HG03196 (cell line): Measurements from ENCODE around the gene HMCES.
"Not testable (repeated sequence)": the region's sequence is repeated elsewhere in the genome, so short reads cannot be mapped to it uniquely, and the experiment has no call there.

ENCODE experiments used
- ATAC-seq: cut with Tn5 transposase; IDR thresholded peaks from one replicate; pipeline ENCODE4 v1.9.1; 2021; ENCODE audit not compliant: unreplicated experiment

Gene HMCES

DNA sequence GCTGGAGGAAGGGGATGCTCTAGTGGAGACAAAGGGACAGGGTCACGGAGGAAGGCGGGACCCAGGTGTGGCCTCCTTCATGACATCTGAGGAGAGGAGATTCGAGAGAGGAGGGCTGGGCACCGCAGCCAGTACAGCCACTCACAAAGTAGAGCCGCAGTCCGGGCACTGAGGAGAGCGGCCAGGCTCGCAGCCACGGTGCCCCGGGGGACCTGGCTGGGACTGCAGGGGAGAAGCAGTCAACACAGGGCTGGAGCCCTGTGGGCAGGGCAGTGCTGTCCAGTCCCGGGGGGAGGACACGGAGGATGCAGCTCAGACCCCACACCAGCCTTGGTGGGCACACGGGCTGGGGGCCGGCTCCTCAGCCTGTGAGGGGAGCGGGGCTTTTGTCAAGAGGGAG, 40.3 kb downstream of the HMCES start:
- no peak for ATAC-seq

DNA sequence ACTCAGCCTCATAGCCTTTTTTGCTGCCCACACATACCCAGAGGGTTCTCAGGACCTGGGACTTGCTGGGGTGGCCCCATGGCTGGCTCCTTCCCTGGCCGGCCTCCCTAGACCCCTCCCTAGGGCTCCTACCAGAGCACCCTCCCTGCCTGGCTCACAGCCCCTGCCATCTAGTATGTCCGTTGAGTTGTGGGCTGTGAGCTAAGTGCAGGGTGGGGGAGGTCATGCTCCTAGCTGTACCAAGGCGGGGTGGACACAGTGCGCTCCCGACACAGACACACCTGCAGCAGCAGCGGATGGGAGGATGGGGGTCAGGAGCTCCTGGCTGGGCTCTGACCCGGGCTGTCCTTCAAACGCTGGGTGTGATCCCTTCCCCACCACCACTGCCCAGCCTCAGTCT, 41.6 kb downstream of the HMCES start:
- ATAC-seq: no peak

DNA sequence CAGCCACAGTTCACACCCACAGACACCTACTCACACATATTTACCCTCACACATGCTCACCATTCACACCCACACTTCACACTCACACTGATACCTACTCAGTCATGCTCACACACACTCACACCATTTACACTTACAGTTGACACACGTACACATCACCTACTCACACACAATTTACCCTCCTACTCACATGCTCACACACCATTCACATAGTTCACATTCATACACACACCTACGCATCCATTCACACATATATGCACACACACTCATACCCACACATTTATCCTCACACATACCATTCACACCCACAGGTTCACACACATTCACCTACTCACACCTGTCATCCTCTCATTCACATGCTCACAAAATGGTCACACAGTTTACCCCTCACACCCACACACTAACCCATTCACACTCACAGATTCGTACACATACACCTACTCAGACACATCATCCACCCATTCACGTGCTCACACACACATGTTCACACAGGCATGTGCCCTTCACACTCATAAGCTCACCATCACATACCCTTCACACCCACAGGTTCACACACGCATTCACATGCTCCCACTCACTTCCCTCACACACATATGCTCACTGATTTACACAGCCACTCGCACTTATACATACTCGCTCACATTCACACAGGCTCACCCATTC, 42.3 kb downstream of the HMCES start:
- no peak for ATAC-seq

DNA sequence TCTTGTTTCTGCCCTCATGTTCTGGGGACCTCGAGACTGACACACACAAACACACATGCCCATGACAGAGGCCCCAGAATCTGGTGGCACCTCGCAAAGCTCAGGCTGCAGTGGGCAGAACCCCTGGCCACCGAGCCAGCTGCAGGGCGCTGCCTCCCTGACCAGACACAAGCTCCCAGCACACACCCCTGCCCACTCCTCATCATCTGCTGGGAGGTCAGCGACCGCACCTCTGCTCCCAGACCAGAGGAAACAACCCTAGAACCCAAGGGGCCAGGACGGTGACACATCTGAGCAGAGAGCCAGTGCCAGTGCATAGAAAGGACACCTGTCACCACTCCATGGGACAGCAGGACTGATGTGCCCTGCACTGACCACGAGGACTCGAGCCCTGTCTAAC, 43.2 kb downstream of the HMCES start:
- no peak for ATAC-seq

DNA sequence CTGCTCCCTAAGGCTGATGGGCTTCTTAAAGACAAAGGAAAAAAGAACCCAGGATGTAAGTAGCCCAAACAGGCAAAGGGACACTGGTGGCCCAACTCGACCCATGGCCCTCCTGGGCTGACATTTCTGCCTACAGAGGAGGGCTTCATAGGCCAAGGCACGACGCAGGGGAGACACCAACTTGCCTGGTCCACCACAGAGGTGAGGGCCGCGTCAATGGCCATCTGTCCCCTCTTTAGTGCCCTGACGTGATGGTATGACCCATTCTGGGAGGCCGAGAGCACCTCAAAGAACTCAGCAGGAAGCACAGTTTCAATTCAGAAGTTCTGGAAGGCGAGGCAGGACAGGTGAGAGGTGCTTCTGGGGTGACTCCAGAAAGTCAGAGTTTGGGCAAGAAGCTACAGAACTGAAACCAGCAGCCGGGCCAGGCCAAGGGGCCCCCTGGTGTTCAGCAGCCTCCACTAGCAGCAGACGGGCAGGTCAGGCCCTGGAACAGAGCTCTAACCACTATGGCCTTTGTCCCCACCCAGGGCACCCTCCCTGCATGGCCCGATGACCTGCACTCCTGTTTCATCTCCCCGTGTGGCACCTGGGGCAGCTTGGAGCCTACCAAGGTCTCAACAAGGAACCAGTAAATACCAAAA, 45.1 kb downstream of the HMCES start:
- ATAC-seq: no peak

GRCh38 chr3:129324855-129325254, 46.2 kb downstream of the HMCES start:
- ATAC-seq: no peak

GRCh38 chr3:129325383-129325782, 46.7 kb downstream of the HMCES start:
- ATAC-seq: no peak

DNA sequence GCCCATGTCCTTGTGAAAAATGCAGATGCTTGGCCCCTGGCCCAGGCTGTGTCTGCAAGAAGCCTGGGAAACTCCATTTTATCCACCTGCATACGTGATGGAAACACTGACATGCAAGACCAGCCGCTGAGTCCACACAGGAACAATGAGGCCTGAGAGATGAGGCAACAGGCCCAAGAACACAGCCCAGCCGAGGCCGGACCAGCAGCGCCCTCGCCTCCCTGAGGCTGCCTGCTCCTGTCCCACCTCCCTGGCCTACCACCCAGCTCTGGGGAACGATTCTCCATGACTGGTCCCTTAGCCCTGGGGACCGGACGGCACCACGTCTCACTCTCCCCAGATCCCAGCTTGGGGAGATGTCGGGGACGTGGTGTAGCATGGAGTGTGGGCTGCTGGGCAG, 47.5 kb downstream of the HMCES start:
- ATAC-seq: no peak

DNA sequence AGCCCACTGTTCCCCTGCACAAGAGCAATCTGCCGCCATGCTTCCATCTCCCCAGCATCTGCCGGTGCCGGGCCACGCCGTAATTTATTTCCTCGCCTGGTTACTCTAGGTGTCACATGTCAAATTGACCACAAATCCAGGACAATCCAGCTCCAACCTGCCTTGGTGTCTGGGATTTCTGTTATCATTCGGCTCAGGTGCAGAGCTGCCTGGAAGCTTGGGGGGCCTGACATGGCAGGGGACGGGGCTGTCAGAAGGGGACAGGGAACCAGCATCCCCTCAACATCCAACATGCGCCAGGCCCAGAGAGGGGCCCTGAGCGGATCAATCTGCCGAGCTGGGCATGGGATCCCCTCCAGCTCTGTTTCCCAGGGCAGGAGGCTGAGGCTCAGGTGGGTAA, 47.9 kb downstream of the HMCES start:
- no peak for ATAC-seq

GRCh38 chr3:129327510-129327909, 48.8 kb downstream of the HMCES start:
- ATAC-seq: no peak

DNA sequence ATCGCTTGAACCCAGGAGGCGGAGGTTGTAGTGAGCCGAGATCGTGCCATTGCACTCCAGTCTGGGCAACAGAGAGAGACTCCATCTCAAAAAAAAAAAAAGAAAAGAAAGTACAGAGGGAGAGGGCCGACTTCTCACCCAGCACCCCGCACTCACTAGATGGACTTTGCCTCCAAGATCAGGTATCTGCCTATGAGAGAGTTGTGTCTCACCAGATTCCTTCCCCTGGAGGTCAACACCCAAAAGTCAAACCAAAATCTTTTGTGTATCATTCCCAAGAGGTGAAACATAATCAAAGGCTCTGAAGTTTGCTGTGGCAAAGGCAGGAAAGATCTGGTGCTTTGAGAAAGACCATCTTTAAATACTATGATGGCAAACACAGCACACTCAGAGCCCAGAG, 51.2 kb downstream of the HMCES start:
- ATAC-seq: no peak

GRCh38 chr3:129330409-129330808, 51.7 kb downstream of the HMCES start:
- no peak for ATAC-seq

GRCh38 chr3:129333891-129334290, 55.2 kb downstream of the HMCES start:
- no peak for ATAC-seq

DNA sequence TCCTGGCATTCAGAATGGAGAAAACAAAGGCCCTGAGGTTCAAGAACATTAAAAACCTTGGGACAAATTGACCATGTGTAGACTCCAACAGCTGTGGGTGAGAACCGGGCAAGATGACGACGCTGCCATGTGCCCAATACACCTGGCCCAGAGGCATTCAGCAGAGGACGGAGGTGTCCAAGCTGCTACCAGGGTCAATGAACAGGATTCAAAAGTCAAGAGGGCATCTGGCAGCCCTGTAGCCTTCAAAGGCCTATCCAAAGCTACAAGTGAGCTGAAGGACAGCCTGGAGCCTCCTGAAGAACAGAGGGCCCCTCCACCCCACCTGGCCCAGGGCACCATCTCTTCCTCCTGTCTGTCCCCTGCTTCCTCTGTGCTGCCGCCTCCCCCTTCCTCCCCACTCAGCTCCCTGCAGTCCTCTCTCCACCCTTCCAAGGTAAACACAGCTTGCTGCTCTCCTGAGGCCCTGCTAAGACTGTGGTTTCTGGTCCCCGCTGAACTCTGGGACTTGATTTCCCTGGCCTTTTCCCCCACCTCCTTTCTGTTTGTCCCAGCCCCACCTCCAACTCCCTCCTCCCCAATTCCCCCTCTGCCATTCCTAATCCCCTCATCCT, 57.5 kb downstream of the HMCES start:
- no peak for ATAC-seq

GRCh38 chr3:129337719-129338118, 59.0 kb downstream of the HMCES start:
- not testable (repeated sequence) for ATAC-seq

DNA sequence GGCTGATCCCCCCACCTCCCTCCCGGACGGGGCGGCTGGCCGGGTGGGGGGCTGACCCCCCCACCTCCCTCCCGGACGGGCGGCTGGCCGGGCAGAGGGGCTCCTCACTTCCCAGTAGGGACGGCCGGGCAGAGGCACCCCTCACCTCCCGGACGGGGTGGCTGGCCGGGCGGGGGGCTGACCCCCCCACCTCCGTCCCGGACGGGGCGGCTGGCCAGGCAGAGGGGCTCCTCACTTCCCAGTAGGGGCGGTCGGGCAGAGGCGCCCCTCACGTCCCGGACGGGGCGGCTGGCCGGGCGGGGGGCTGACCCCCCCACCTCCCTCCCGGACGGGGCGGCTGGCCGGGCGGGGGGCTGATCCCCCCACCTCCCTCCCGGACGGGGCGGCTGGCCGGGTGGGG, 60.5 kb downstream of the HMCES start:
- ATAC-seq: not testable (repeated sequence)

DNA sequence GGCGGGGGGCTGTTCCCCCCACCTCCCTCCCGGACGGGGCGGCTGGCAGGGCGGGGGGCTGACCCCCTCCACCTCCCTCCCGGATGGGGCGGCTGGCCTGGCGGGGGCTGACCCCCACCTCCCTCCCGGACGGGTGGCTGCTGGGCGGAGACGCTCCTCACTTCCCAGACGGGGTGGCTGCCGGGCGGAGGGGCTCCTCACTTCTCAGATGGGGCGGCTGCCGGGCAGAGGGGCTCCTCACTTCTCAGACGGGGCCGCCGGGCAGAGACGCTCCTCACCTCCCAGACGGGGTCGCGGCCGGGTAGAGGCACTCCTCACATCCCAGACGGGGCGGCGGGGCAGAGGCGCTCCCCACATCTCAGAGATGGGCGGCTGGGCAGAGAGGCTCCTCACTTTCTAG, 61.2 kb downstream of the HMCES start:
- not testable (repeated sequence) for ATAC-seq

- ATAC-seq: no peak
Measured at GRCh38 chr3:129341331-129342141, 62.9 kb downstream of the HMCES start.

GRCh38 chr3:129343643-129344360, 65.1 kb downstream of the HMCES start:
- ATAC-seq: no peak

GRCh38 chr3:129344540-129345220, 66.0 kb downstream of the HMCES start:
- ATAC-seq: no peak
